ENCODE measurements around the gene HMGCR.

HMGCR gene

GRCh38 chr5:75373862-75374261, 36.8 kb downstream of the HMGCR start:
- Histone ChIP-seq H2AFZ (ENCODE audit: low read depth, low read length) (no peak overlapping the region), H3K9me3 (ENCODE audit: low read length) (no peaks in the 10 kb centered on the region), H3K4me1 (ENCODE audit: insufficient read depth, low read length) (no peaks in the 10 kb centered on the region), H3K4me3 (ENCODE audit: low read length) (no peak overlapping the region), H3K36me3 (ENCODE audit: insufficient read depth, low read length) (peaks cover 22% of the 10 kb centered on the region), H3K27me3 (ENCODE audit: insufficient read depth, low read length) (no peaks in the 10 kb centered on the region)

GRCh38 chr5:75374394-75374814, 37.4 kb downstream of the HMGCR start:
- Histone ChIP-seq H3K4me1 (ENCODE audit: insufficient read depth, low read length) (no peaks in the 10 kb centered on the region), H3K27me3 (ENCODE audit: insufficient read depth, low read length) (no peaks in the 10 kb centered on the region), H2AFZ (ENCODE audit: low read depth, low read length) (no peak overlapping the region), H3K4me3 (ENCODE audit: low read length) (no peak overlapping the region), H3K9me3 (ENCODE audit: low read length) (no peaks in the 10 kb centered on the region), H3K36me3 (ENCODE audit: insufficient read depth, low read length) (peaks cover 25% of the 10 kb centered on the region)

- H2AFZ ChIP-seq (ENCODE audit: low read depth, low read length), result no peak overlapping the region
- H3K9me3 ChIP-seq (ENCODE audit: low read length), result no peaks in the 10 kb centered on the region
- peaks cover 32% of the 10 kb centered on the region for H3K36me3 ChIP-seq (ENCODE audit: insufficient read depth, low read length)
These were observed 38.4 kb downstream of the HMGCR start for GRCh38 chr5:75375414-75375813.

GRCh38 chr5:75380099-75380498, 43.1 kb downstream of the HMGCR start:
- Histone ChIP-seq H3K27me3 (ENCODE audit: insufficient read depth, low read length) (no peaks in the 10 kb centered on the region), H3K4me3 (ENCODE audit: low read length) (no peak overlapping the region), H3K9me3 (ENCODE audit: low read length) (no peaks in the 10 kb centered on the region), H3K36me3 (ENCODE audit: insufficient read depth, low read length) (peaks cover 50% of the 10 kb centered on the region), H3K4me1 (ENCODE audit: insufficient read depth, low read length) (no peaks in the 10 kb centered on the region), H2AFZ (ENCODE audit: low read depth, low read length) (no peak overlapping the region)

More at GRCh38 chr5:75375414-75375813, 38.4 kb downstream of the HMGCR start:
- Histone ChIP-seq H3K4me3 (ENCODE audit: low read length) (no peak overlapping the region), H3K27me3 (ENCODE audit: insufficient read depth, low read length) (no peaks in the 10 kb centered on the region), H3K4me1 (ENCODE audit: insufficient read depth, low read length) (no peaks in the 10 kb centered on the region)

GRCh38 chr5:75381456-75381855, 44.4 kb downstream of the HMGCR start:
- no peaks in the 10 kb centered on the region for H3K9me3 ChIP-seq (ENCODE audit: low read length)
- peaks cover 55% of the 10 kb centered on the region for H3K36me3 ChIP-seq (ENCODE audit: insufficient read depth, low read length)
- no peak overlapping the region for H2AFZ ChIP-seq (ENCODE audit: low read depth, low read length)
- no peaks in the 10 kb centered on the region for H3K4me1 ChIP-seq (ENCODE audit: insufficient read depth, low read length)
- H3K27me3 ChIP-seq (ENCODE audit: insufficient read depth, low read length), result no peaks in the 10 kb centered on the region
- H3K4me3 ChIP-seq (ENCODE audit: low read length), result no peak overlapping the region

GRCh38 chr5:75384218-75384617, 47.2 kb downstream of the HMGCR start:
- H3K4me1 ChIP-seq (ENCODE audit: insufficient read depth, low read length), result no peaks in the 10 kb centered on the region
- peaks cover 58% of the 10 kb centered on the region for H3K36me3 ChIP-seq (ENCODE audit: insufficient read depth, low read length)
- no peaks in the 10 kb centered on the region for H3K9me3 ChIP-seq (ENCODE audit: low read length)
- H3K27me3 ChIP-seq (ENCODE audit: insufficient read depth, low read length), result no peaks in the 10 kb centered on the region
- no peak overlapping the region for H2AFZ ChIP-seq (ENCODE audit: low read depth, low read length)
- no peak overlapping the region for H3K4me3 ChIP-seq (ENCODE audit: low read length)

GRCh38 chr5:75387806-75388205, 50.8 kb downstream of the HMGCR start:
- Histone ChIP-seq H3K4me1 (ENCODE audit: insufficient read depth, low read length) (no peaks in the 10 kb centered on the region), H3K9me3 (ENCODE audit: low read length) (no peaks in the 10 kb centered on the region), H3K36me3 (ENCODE audit: insufficient read depth, low read length) (peaks cover 38% of the 10 kb centered on the region), H2AFZ (ENCODE audit: low read depth, low read length) (no peak overlapping the region), H3K27me3 (ENCODE audit: insufficient read depth, low read length) (no peaks in the 10 kb centered on the region), H3K4me3 (ENCODE audit: low read length) (no peak overlapping the region)

GRCh38 chr5:75389430-75389829, 52.4 kb downstream of the HMGCR start:
- no peaks in the 10 kb centered on the region for H3K27me3 ChIP-seq (ENCODE audit: insufficient read depth, low read length)
- H2AFZ ChIP-seq (ENCODE audit: low read depth, low read length), result no peak overlapping the region
- no peaks in the 10 kb centered on the region for H3K4me1 ChIP-seq (ENCODE audit: insufficient read depth, low read length)
- H3K4me3 ChIP-seq (ENCODE audit: low read length), result no peak overlapping the region
- no peaks in the 10 kb centered on the region for H3K9me3 ChIP-seq (ENCODE audit: low read length)
- H3K36me3 ChIP-seq (ENCODE audit: insufficient read depth, low read length), result peaks cover 29% of the 10 kb centered on the region

- H3K27me3 ChIP-seq (ENCODE audit: insufficient read depth, low read length), result no peaks in the 10 kb centered on the region
- no peaks in the 10 kb centered on the region for H3K4me1 ChIP-seq (ENCODE audit: insufficient read depth, low read length)
- peaks cover 17% of the 10 kb centered on the region for H3K36me3 ChIP-seq (ENCODE audit: insufficient read depth, low read length)
- H3K9me3 ChIP-seq (ENCODE audit: low read length), result no peaks in the 10 kb centered on the region
- no peak overlapping the region for H2AFZ ChIP-seq (ENCODE audit: low read depth, low read length)
- H3K4me3 ChIP-seq (ENCODE audit: low read length), result no peak overlapping the region
These were observed 58.3 kb downstream of the HMGCR start for GRCh38 chr5:75395277-75395676.

GRCh38 chr5:75405296-75405695, 68.3 kb downstream of the HMGCR start:
- Histone ChIP-seq H2AFZ (ENCODE audit: low read depth, low read length) (no peak overlapping the region), H3K4me1 (ENCODE audit: insufficient read depth, low read length) (no peaks in the 10 kb centered on the region), H3K36me3 (ENCODE audit: insufficient read depth, low read length) (peaks cover 16% of the 10 kb centered on the region), H3K27me3 (ENCODE audit: insufficient read depth, low read length) (no peaks in the 10 kb centered on the region), H3K4me3 (ENCODE audit: low read length) (no peak overlapping the region), H3K9me3 (ENCODE audit: low read length) (no peaks in the 10 kb centered on the region)

Measured in neuron (in vitro differentiated cells).